ENCODE results near the gene SLC38A4. TPM values are rescaled to one million over a fixed set of nuclear protein-coding genes. Genes with fewer than 3 reads are reported as not detected.
A peak's percentile ranks its signal among the peaks of the same experiment; 100 is the strongest.

SLC38A4 gene
- total and polyA plus RNA-seq, 2 experiments from 2014 or later: 16.5 to 37.3 TPM

DNA sequence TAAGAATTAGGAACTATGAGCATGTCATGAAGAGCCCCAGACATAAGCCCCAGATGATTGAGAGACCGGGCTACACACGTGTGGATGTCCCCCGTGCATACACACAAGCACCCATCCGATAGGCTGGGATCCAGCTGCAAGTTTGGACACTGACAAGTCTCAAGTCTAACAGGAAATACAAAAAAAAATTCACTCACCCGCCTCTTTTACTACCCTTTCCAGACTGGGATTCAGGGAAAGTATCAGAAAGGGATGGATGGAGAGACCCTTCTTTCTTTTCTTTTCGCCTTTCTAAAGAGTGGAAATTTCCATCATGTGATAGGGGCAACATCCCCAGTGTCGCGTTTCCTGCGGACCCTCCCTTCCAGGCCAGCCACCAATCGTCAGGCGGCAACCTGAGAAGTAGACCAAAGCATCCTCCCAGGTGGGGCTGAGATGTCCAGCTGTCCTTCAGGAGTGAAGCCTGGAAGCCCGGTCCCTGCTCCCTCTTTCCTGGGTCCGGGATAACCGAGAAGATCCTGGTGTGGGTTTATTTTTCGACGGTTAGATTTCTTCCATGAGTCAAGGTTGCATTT is 6.4 kb upstream of the SLC38A4 start:
- Histone ChIP-seq H3K4me2 (peak overlapping the region; percentile 93), H2AFZ (peak overlapping the region; percentile 55), H3K9me3 (ENCODE audit: low read depth) (no peaks in the 10 kb centered on the region), H4K20me1 (ENCODE audit: insufficient read depth, poor library complexity, severe bottlenecking) (no peaks in the 10 kb centered on the region), H3K36me3 (replicated peaks; ENCODE audit: insufficient read depth, low read depth) (no peaks in the 10 kb centered on the region), H3K9me2 (replicated peaks; ENCODE audit: insufficient read depth) (no peaks in the 10 kb centered on the region), H3K4me3 (no peak overlapping the region), H3K27me3 (peaks cover 48% of the 10 kb centered on the region), H3K4me1 (ENCODE audit: insufficient read depth) (peaks cover 4% of the 10 kb centered on the region), H3K79me2 (no peaks in the 10 kb centered on the region), H3K27ac (no peak overlapping the region)
- WGBS (ENCODE audit: low lambda C conversion rate, missing lambda C conversion rate): 73% methylated on average over 16 of the region's 16 CpGs
- TF ChIP-seq EZH2phosphoT487 (IDR thresholded peaks at IDR 0.05; ENCODE audit: low read depth, severe bottlenecking, unreplicated experiment): no peak
- TF ChIP-seq CTCF (IDR thresholded peaks at IDR 0.05; ENCODE audit: poor library complexity): no peak
- TF ChIP-seq EZH2 (IDR thresholded peaks at IDR 0.05; ENCODE audit: borderline replicate concordance): no peak
- DNase-seq (ENCODE audit: low spot score): no peak

DNA sequence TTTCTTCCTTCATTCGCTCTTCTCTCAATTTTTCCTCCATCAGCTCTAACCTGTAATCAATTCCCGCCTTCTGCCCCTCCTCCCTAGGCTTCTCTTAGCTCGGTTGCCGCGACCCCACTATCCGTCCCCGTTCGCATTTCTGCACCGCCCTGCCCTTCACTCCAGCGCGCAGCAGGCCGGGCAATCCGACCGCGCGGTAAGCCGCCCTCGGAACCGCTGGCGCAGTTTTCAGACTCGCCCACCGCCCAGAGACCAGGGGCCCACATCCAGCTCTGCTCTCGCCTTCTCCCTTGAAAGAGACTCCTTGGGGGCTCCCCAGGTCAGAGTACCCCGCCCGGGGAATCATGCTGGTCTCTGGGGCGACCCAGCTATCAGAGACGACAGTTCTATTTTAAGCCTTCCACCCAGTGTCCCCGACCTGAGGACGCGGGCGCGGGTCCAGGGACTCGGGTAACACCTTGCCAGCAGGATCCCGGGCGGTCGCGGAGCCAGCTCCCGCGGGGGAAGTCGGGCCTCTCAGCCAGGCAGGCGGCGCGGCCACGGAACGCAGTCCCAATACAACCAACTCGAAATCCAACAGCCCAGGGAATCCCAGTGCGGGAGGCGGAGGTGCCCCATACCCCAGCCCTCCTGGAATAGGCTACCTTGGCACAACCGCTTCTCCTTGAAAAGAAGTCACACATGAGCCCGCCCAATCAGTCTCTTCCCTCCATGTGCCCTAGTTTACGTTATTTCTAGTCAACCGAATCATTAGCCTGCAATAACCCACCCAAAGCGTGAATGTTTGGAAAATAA is 5.7 kb upstream of the SLC38A4 start:
- Histone ChIP-seq H3K27ac (no peak overlapping the region), H4K20me1 (ENCODE audit: insufficient read depth, poor library complexity, severe bottlenecking) (no peaks in the 10 kb centered on the region), H3K4me2 (peak overlapping the region; percentile 93), H3K9me3 (ENCODE audit: low read depth) (no peaks in the 10 kb centered on the region), H3K4me1 (ENCODE audit: insufficient read depth) (peaks cover 4% of the 10 kb centered on the region), H2AFZ (peak overlapping the region; percentile 55), H3K27me3 (peaks cover 48% of the 10 kb centered on the region), H3K79me2 (no peaks in the 10 kb centered on the region), H3K9me2 (replicated peaks; ENCODE audit: insufficient read depth) (no peaks in the 10 kb centered on the region), H3K36me3 (replicated peaks; ENCODE audit: insufficient read depth, low read depth) (no peaks in the 10 kb centered on the region), H3K4me3 (peak overlapping the region; percentile 12)
- TF ChIP-seq CTCF (IDR thresholded peaks at IDR 0.05; ENCODE audit: poor library complexity) (no peak), EZH2phosphoT487 (IDR thresholded peaks at IDR 0.05; ENCODE audit: low read depth, severe bottlenecking, unreplicated experiment) (no peak), EZH2 (IDR thresholded peaks at IDR 0.05; ENCODE audit: borderline replicate concordance) (no peak)
- 7% methylated on average over 53 of the region's 53 CpGs for WGBS (ENCODE audit: low lambda C conversion rate, missing lambda C conversion rate)
- DNase-seq (ENCODE audit: low spot score): peak; percentile 30

DNA sequence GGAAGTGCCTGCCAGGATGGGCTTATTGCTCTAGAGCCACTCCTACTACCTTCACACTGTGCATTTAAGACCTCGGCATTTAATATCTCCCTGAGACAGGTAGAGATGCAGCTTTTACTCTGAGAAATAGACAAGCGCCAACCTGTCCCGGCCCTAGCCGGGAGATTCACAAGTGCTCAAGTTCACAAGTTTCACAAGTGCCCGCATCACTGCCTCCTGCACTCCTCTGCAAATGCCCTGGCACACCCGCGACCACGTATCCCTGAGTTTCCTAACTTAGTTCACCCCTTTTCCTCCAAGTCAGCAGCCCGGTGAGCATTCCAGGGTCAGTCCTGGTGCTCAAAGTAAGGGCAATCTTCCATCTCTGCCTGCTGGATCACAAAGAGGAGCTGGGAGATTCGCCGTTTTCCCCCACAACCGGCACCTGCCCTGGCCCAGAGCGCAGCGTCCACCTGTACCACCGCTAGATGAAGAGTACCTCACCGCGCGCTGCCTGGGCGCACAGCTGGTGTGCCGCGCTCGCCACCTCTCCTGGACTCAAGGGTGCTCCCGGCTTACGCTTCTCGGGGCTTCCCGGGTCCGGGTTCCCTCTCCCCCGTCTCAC is 5.0 kb upstream of the SLC38A4 start:
- DNase-seq (ENCODE audit: low spot score): peak; percentile 30
- H3K27me3 ChIP-seq: peaks cover 48% of the 10 kb centered on the region
- WGBS (ENCODE audit: low lambda C conversion rate, missing lambda C conversion rate): 13% methylated on average over 26 of the region's 28 CpGs
- no peaks in the 10 kb centered on the region for H3K79me2 ChIP-seq
- peak overlapping the region; percentile 55 for H2AFZ ChIP-seq
- H3K4me3 ChIP-seq: peak overlapping the region; percentile 12
- no peaks in the 10 kb centered on the region for H3K9me3 ChIP-seq (ENCODE audit: low read depth)
- no peak overlapping the region for H3K27ac ChIP-seq
- H3K4me2 ChIP-seq: peak overlapping the region; percentile 93
- no peak for TF ChIP-seq EZH2 (IDR thresholded peaks at IDR 0.05; ENCODE audit: borderline replicate concordance)
- TF ChIP-seq CTCF (IDR thresholded peaks at IDR 0.05; ENCODE audit: poor library complexity): no peak
- TF ChIP-seq EZH2phosphoT487 (IDR thresholded peaks at IDR 0.05; ENCODE audit: low read depth, severe bottlenecking, unreplicated experiment): no peak
- H3K4me1 ChIP-seq (ENCODE audit: insufficient read depth): peaks cover 4% of the 10 kb centered on the region
- no peaks in the 10 kb centered on the region for H3K9me2 ChIP-seq (replicated peaks; ENCODE audit: insufficient read depth)
- H4K20me1 ChIP-seq (ENCODE audit: insufficient read depth, poor library complexity, severe bottlenecking): no peaks in the 10 kb centered on the region
- no peaks in the 10 kb centered on the region for H3K36me3 ChIP-seq (replicated peaks; ENCODE audit: insufficient read depth, low read depth)
